ENCODE measurements around the gene GALNS. TPM values are rescaled to one million over a fixed set of nuclear protein-coding genes. Genes with fewer than 3 reads are reported as not detected.
A peak's percentile ranks its signal among the peaks of the same experiment; 100 is the strongest.

Gene GALNS
- polyA plus RNA-seq, 1 donor from 2014 or later: 19.4 TPM

DNA sequence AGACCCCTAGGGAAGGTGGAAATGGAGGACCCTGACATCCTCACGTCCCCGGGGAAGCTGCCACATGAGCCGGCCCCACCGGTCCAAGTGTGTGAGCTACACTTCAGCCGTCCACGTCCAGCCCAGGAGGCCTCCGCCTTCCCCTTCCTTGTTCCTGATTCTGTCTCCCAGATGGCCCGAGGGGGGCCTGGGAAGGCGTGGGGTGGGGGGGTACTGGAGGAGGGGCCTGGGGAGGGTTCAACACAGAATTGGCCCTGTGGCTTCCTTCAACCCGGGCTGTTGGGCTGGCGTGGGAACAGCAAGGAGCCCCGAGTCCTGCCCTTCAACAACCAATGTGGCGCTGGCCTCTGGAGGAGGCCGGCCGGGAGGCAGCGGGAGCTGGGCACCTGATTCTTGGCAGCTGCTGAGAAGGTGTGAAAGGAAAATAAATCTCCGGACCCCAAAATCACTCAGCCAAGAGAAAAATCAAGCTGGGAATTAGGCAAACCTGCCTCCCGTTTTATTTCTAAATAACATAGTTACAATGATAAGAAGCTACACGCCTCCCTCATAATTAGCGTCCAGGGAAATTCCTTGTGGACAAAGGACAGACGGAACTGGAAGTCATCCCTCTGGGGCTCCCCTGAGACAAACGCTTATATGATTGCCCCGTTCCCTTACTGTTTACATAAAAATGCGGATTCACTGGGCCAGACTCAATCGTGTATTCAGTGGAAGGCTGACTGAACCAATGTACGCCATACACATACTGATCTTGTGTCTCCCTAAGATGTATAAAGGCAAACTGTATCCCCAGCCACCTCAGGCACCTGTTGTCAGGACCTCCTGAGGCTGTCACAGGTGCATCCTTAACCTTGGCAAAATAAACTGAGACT lies 43.2 kb downstream of the GALNS start:
- no peaks in the 10 kb centered on the region for H3K9me2 ChIP-seq (ENCODE audit: insufficient read depth, low read length)
- no peak overlapping the region for H3K9ac ChIP-seq (ENCODE audit: low read length)
- no peaks in the 10 kb centered on the region for H3K27me3 ChIP-seq (ENCODE audit: insufficient read depth, low read depth, low read length)
- H3K9me3 ChIP-seq (ENCODE audit: low read length): no peaks in the 10 kb centered on the region
- H3F3A ChIP-seq (ENCODE audit: insufficient read depth, low read length, poor library complexity, severe bottlenecking): no peaks in the 10 kb centered on the region
- no peak for TF ChIP-seq TAF1 (IDR thresholded peaks at IDR 0.05; ENCODE audit: low read depth)
- TF ChIP-seq POLR2AphosphoS5 (IDR thresholded peaks at IDR 0.05): no peak
- TF ChIP-seq EP300 (conservative IDR thresholded peaks at IDR 0.05; ENCODE audit: poor library complexity, severe bottlenecking): no peak
- no peak for TF ChIP-seq REST (IDR thresholded peaks at IDR 0.05; ENCODE audit: borderline replicate concordance)
- no peak for TF ChIP-seq RAD21 (conservative IDR thresholded peaks at IDR 0.05)
- TF ChIP-seq MXI1 (conservative IDR thresholded peaks at IDR 0.05; ENCODE audit: poor library complexity, severe bottlenecking): no peak
- no peak for TF ChIP-seq EZH2 (IDR thresholded peaks at IDR 0.05; ENCODE audit: borderline replicate concordance, insufficient read depth, low read length, poor library complexity, severe bottlenecking)
- TF ChIP-seq SMC3 (conservative IDR thresholded peaks at IDR 0.05; ENCODE audit: poor library complexity): no peak
- no peak overlapping the region for H2AFZ ChIP-seq (ENCODE audit: low read depth, low read length)
- no peaks in the 10 kb centered on the region for H3K36me3 ChIP-seq (ENCODE audit: insufficient read depth, low read length)
- no peaks in the 10 kb centered on the region for H3K79me2 ChIP-seq (replicated peaks; ENCODE audit: insufficient read depth, low read length)
- no peak overlapping the region for H3K4me3 ChIP-seq (ENCODE audit: low read length)
- H4K20me1 ChIP-seq (ENCODE audit: insufficient read depth): no peaks in the 10 kb centered on the region
- H3K4me2 ChIP-seq (ENCODE audit: low read length): no peak overlapping the region
- H3K27ac ChIP-seq (ENCODE audit: low read length): no peak overlapping the region

DNA sequence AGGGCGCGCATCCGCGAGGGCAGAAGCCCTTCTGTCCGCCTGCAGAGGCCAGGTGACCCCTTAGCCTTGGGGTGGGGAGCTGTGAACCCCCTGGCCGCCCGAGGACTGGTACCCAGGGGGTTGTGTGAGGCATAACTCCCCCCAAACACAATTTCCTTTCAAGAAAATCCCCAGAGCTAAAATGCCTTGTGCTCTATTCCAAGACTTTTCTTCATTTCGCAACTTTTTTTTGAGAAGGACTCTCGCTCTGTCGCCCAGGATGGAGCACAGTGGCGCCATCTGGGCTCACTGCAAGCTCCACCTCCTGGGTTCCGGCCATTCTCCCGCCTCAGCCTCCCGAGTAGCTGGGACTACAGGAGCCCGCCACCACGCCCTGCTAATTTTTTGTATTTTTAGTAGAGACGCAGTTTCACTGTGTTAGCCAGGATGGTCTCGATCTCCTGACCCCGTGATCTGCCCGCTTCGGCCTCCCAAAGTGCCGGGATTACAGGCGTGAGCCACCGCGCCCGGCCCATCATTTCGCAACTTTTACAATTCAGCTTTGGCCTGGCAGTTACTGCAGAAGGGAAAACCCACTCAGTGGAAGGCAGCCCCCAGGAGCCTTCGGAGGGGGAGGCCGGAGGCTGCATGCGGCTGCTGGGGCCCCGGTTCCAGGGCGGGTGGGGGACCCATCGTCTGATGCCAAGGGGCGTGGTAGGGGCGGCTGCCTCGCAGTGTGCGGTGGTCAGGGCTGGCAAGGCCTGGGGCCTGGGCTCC lies 44.1 kb downstream of the GALNS start:
- H3K36me3 ChIP-seq (ENCODE audit: insufficient read depth, low read length): no peaks in the 10 kb centered on the region
- no peaks in the 10 kb centered on the region for H3K79me2 ChIP-seq (replicated peaks; ENCODE audit: insufficient read depth, low read length)
- H3K4me2 ChIP-seq (ENCODE audit: low read length): no peak overlapping the region
- peak overlapping the region; percentile 94 for H3K4me3 ChIP-seq (ENCODE audit: low read length)
- no peaks in the 10 kb centered on the region for H3K9me2 ChIP-seq (ENCODE audit: insufficient read depth, low read length)
- no peak for TF ChIP-seq MXI1 (conservative IDR thresholded peaks at IDR 0.05; ENCODE audit: poor library complexity, severe bottlenecking)
- TF ChIP-seq RAD21 (conservative IDR thresholded peaks at IDR 0.05): peak; percentile 2
- TF ChIP-seq REST (IDR thresholded peaks at IDR 0.05; ENCODE audit: borderline replicate concordance): no peak
- TF ChIP-seq EZH2 (IDR thresholded peaks at IDR 0.05; ENCODE audit: borderline replicate concordance, insufficient read depth, low read length, poor library complexity, severe bottlenecking): no peak
- no peak for TF ChIP-seq EP300 (conservative IDR thresholded peaks at IDR 0.05; ENCODE audit: poor library complexity, severe bottlenecking)
- TF ChIP-seq POLR2AphosphoS5 (IDR thresholded peaks at IDR 0.05): no peak
- TF ChIP-seq, protein P1, sequence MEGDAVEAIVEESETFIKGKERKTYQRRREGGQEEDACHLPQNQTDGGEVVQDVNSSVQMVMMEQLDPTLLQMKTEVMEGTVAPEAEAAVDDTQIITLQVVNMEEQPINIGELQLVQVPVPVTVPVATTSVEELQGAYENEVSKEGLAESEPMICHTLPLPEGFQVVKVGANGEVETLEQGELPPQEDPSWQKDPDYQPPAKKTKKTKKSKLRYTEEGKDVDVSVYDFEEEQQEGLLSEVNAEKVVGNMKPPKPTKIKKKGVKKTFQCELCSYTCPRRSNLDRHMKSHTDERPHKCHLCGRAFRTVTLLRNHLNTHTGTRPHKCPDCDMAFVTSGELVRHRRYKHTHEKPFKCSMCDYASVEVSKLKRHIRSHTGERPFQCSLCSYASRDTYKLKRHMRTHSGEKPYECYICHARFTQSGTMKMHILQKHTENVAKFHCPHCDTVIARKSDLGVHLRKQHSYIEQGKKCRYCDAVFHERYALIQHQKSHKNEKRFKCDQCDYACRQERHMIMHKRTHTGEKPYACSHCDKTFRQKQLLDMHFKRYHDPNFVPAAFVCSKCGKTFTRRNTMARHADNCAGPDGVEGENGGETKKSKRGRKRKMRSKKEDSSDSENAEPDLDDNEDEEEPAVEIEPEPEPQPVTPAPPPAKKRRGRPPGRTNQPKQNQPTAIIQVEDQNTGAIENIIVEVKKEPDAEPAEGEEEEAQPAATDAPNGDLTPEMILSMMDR (IDR thresholded peaks at IDR 0.05; ENCODE audit: poor library complexity, severe bottlenecking): no peak
- no peaks in the 10 kb centered on the region for H3F3A ChIP-seq (ENCODE audit: insufficient read depth, low read length, poor library complexity, severe bottlenecking)
- no peaks in the 10 kb centered on the region for H4K20me1 ChIP-seq (ENCODE audit: insufficient read depth)
- H3K27ac ChIP-seq (ENCODE audit: low read length): peak overlapping the region; percentile 79
- no peak overlapping the region for H2AFZ ChIP-seq (ENCODE audit: low read depth, low read length)
- no peaks in the 10 kb centered on the region for H3K9me3 ChIP-seq (ENCODE audit: low read length)
- H3K9ac ChIP-seq (ENCODE audit: low read length): peak overlapping the region; percentile 78
- no peaks in the 10 kb centered on the region for H3K27me3 ChIP-seq (ENCODE audit: insufficient read depth, low read depth, low read length)
